Body of pancreas (tissue), 4 donors: ENCODE measurements around the gene NRIP1.

ENCODE experiments used
- POLR2A ChIP-seq, 3 donors: fragments of 450-650 bp; IDR thresholded peaks; one replicate each; pipeline ENCODE4 v1.6.1; 2016; ENCODE audit warnings: antibody characterized with exemption in 3 of 3, mild to moderate bottlenecking in 2 of 3
- TF ChIP-seq, protein P1 (sequence below), 7 experiments: fragments of 450-650 bp in 4 of 7; fragments of 200-600 bp in 3 of 7; sonication (generic) in 3 of 7; IDR thresholded peaks; one replicate each; pipeline ENCODE4 v1.5.1; 2016 to 2019; ENCODE audit warnings: antibody characterized with exemption in 7 of 7

DNA sequence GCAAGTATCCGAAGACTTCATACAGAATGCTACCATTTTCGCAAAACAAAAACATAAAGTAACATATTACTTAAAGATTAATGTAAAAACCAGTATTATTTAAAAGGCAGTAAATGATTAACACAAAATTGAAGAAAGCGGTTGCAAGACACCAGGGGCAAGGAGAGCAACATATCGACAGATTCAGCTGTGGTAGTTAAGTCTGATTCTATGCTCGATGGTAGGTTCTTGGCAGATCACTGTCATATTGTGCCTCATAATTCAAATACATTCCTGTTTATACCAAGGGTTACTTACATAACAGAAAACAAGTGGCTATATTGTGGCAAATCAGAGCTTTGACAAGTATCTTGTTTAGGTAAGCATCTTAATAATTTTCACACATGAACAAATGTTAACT is 37.7 kb downstream of the NRIP1 start:
- TF ChIP-seq, protein P1, sequence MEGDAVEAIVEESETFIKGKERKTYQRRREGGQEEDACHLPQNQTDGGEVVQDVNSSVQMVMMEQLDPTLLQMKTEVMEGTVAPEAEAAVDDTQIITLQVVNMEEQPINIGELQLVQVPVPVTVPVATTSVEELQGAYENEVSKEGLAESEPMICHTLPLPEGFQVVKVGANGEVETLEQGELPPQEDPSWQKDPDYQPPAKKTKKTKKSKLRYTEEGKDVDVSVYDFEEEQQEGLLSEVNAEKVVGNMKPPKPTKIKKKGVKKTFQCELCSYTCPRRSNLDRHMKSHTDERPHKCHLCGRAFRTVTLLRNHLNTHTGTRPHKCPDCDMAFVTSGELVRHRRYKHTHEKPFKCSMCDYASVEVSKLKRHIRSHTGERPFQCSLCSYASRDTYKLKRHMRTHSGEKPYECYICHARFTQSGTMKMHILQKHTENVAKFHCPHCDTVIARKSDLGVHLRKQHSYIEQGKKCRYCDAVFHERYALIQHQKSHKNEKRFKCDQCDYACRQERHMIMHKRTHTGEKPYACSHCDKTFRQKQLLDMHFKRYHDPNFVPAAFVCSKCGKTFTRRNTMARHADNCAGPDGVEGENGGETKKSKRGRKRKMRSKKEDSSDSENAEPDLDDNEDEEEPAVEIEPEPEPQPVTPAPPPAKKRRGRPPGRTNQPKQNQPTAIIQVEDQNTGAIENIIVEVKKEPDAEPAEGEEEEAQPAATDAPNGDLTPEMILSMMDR (IDR thresholded peaks at IDR 0.05): no peak
- TF ChIP-seq POLR2A (IDR thresholded peaks at IDR 0.05): no peak
